H9 (cell line): Measurements from ENCODE around the gene PCDHB13. TPM values are rescaled to one million over a fixed set of nuclear protein-coding genes. Genes with fewer than 3 reads are reported as not detected.

Source experiments
- DNase-seq: peaks from one replicate; pipeline ENCODE4 v3.0.0-alpha.2; 2017
- H2AFZ ChIP-seq: one replicate; pipeline ENCODE4 v1.6.1; 2013; ENCODE audit warnings: mild to moderate bottlenecking, low read length, control low read depth, moderate library complexity
- H2AK5ac ChIP-seq: 2 replicates; pipeline ENCODE4 v1.6.1; 2013; ENCODE audit warnings: low read length, control low read depth, mixed read lengths; ENCODE audit not compliant: insufficient read length
- H2BK120ac ChIP-seq: one replicate; pipeline ENCODE4 v1.6.1; 2013; ENCODE audit warnings: low read depth, mild to moderate bottlenecking, low read length, control low read depth, inconsistent platforms; ENCODE audit not compliant: poor library complexity, severe bottlenecking
- H2BK12ac ChIP-seq: 2 replicates; pipeline ENCODE4 v1.6.1; 2013; ENCODE audit warnings: low read length, control low read depth, mixed read lengths, low read depth; ENCODE audit not compliant: insufficient read length
- H2BK15ac ChIP-seq: 2 replicates; pipeline ENCODE4 v1.6.1; 2013; ENCODE audit warnings: low read depth, low read length, control low read depth
- H2BK20ac ChIP-seq: one replicate; pipeline ENCODE4 v1.6.1; 2013; ENCODE audit warnings: low read depth, mild to moderate bottlenecking, low read length, control low read depth, inconsistent platforms; ENCODE audit not compliant: poor library complexity, severe bottlenecking
- H2BK5ac ChIP-seq: 2 replicates; pipeline ENCODE4 v1.6.1; 2013; ENCODE audit warnings: low read length, control low read depth, mixed read lengths; ENCODE audit not compliant: insufficient read length
- H3K14ac ChIP-seq: 2 replicates; pipeline ENCODE4 v1.6.1; 2013; ENCODE audit warnings: low read length, control low read depth; ENCODE audit not compliant: insufficient read depth
- H3K18ac ChIP-seq: 2 replicates; pipeline ENCODE4 v1.6.1; 2013; ENCODE audit warnings: low read depth, mild to moderate bottlenecking, mixed read lengths, low read length, control low read depth; ENCODE audit not compliant: insufficient read length
- H3K23ac ChIP-seq: 2 replicates; pipeline ENCODE4 v1.6.1; 2013; ENCODE audit warnings: low read length, control low read depth, mixed read lengths, low read depth; ENCODE audit not compliant: insufficient read length
- H3K23me2 ChIP-seq: 2 replicates; pipeline ENCODE4 v1.6.1; 2013; ENCODE audit warnings: low read depth, mild to moderate bottlenecking, mixed read lengths, low read length, control low read depth; ENCODE audit not compliant: insufficient read length, poor library complexity, severe bottlenecking
- H3K27ac ChIP-seq: 2 replicates; pipeline ENCODE4 v1.5.1; 2013; ENCODE audit warnings: low read length, control low read depth, mixed read lengths, low read depth; ENCODE audit not compliant: insufficient read length
- H3K27me3 ChIP-seq: 2 replicates; pipeline ENCODE4 v1.6.1; 2013; ENCODE audit warnings: low read length, control low read depth, inconsistent platforms; ENCODE audit not compliant: insufficient read depth
- H3K4ac ChIP-seq: 2 replicates; pipeline ENCODE4 v1.6.1; 2013; ENCODE audit warnings: low read depth, mild to moderate bottlenecking, control low read depth, inconsistent platforms, low read length, moderate library complexity
- H3K4me1 ChIP-seq: 2 replicates; pipeline ENCODE4 v1.6.1; 2013; ENCODE audit warnings: low read length, control low read depth, inconsistent platforms; ENCODE audit not compliant: insufficient read depth
- H3K4me2 ChIP-seq: 2 replicates; pipeline ENCODE4 v1.6.1; 2013; ENCODE audit warnings: low read length, control low read depth, mixed read lengths; ENCODE audit not compliant: insufficient read length, insufficient read depth
- H3K56ac ChIP-seq: 2 replicates; pipeline ENCODE4 v1.6.1; 2013; ENCODE audit warnings: low read depth, mild to moderate bottlenecking, mixed read lengths, low read length, control low read depth; ENCODE audit not compliant: insufficient read length
- H3K79me1 ChIP-seq: 2 replicates; pipeline ENCODE4 v1.6.1; 2013; ENCODE audit warnings: low read depth, mild to moderate bottlenecking, moderate library complexity, low read length, control low read depth, inconsistent platforms; ENCODE audit not compliant: insufficient read depth, poor library complexity, severe bottlenecking
- H3K79me2 ChIP-seq: 2 replicates; pipeline ENCODE4 v1.6.1; 2013; ENCODE audit warnings: low read length, control low read depth, inconsistent platforms; ENCODE audit not compliant: insufficient read depth
- H3K9ac ChIP-seq: 2 replicates; pipeline ENCODE4 v1.6.1; 2013; ENCODE audit warnings: low read length, control low read depth, mixed read lengths; ENCODE audit not compliant: insufficient read length; ENCODE audit errors: extremely low read depth
- H3K9me3 ChIP-seq: one replicate; pipeline ENCODE4 v1.6.1; 2013; ENCODE audit warnings: low read depth, low read length, inconsistent platforms; ENCODE audit not compliant: control insufficient read depth
- H3T11ph ChIP-seq: one replicate; pipeline ENCODE4 v1.6.1; 2013; ENCODE audit warnings: mild to moderate bottlenecking, low read length, control low read depth, inconsistent platforms
- H4K20me1 ChIP-seq: one replicate; pipeline ENCODE4 v1.6.1; 2013; ENCODE audit not compliant: control insufficient read depth, insufficient read length, insufficient read depth
- H4K5ac ChIP-seq: 2 replicates; pipeline ENCODE4 v1.6.1; 2013; ENCODE audit warnings: low read depth, mild to moderate bottlenecking, mixed read lengths, low read length, control low read depth; ENCODE audit not compliant: insufficient read length
- H4K8ac ChIP-seq: replicated peaks from 2 replicates; pipeline ENCODE4 v1.6.1; 2013; ENCODE audit warnings: low read length, control low read depth, mixed read lengths, low read depth; ENCODE audit not compliant: insufficient read length
- H4K91ac ChIP-seq: 2 replicates; pipeline ENCODE4 v1.6.1; 2013; ENCODE audit warnings: low read depth, mild to moderate bottlenecking, moderate library complexity, mixed read lengths, low read length, control low read depth; ENCODE audit not compliant: insufficient read length
- H3K27ac Mint-ChIP-seq, 3 experiments: 2 replicates in 2 of 3; 3 replicates in 1 of 3; pipeline ENCODE4 v1.8.0; 2020 to 2021; ENCODE audit warnings: mixed read lengths in 3 of 3, mild to moderate bottlenecking in 1 of 3, moderate library complexity in 1 of 3
- H3K27me3 Mint-ChIP-seq: 2 replicates; pipeline ENCODE4 v1.8.0; 2021; ENCODE audit warnings: low read depth, mild to moderate bottlenecking, moderate library complexity, mixed read lengths
- H3K36me3 Mint-ChIP-seq, 3 experiments: 2 replicates in 2 of 3; 3 replicates in 1 of 3; pipeline ENCODE4 v1.8.0; 2020 to 2021; ENCODE audit warnings: low read depth in 3 of 3, mixed read lengths in 3 of 3; ENCODE audit not compliant: insufficient read depth in 1 of 3
- H3K4me1 Mint-ChIP-seq, 2 experiments: 2 replicates each; pipeline ENCODE4 v1.8.0; 2020; ENCODE audit warnings: mixed read lengths in 2 of 2
- H3K4me3 Mint-ChIP-seq, 2 experiments: 2 replicates in 1 of 2; 3 replicates in 1 of 2; pipeline ENCODE4 v1.8.0; 2020 to 2021; ENCODE audit warnings: mild to moderate bottlenecking in 2 of 2, mixed read lengths in 2 of 2, moderate library complexity in 1 of 2
- H3K9me3 Mint-ChIP-seq, 2 experiments: 2 replicates in 1 of 2; 3 replicates in 1 of 2; pipeline ENCODE4 v1.8.0; 2020; ENCODE audit warnings: mild to moderate bottlenecking in 2 of 2, mixed read lengths in 2 of 2, moderate library complexity in 1 of 2
- CTCF ChIP-seq: fragments of 200-600 bp; sonication (generic); conservative IDR thresholded peaks from 3 replicates; pipeline ENCODE4 v1.8.0; 2021; ENCODE audit warnings: antibody characterized with exemption, mild to moderate bottlenecking
- WGBS: extraction: QIAGEN DNeasy Blood & Tissue Kit; methylation state at CpG from one replicate; pipeline ENCODE4 v1.1.7; 2013; ENCODE audit warnings: missing lambda C conversion rate, low lambda C conversion rate, mixed read lengths; ENCODE audit not compliant: insufficient read length; ENCODE audit errors: extremely low coverage; 5-methylcytosine and 5-hydroxymethylcytosine counted together
- total RNA-seq: library from RNA; stranded (reverse); gene quantifications from 2 replicates; pipeline ENCODE4 v1.2.1, GENCODE V29; 2021

PCDHB13 gene
- total RNA-seq, 1 experiment from 2014 or later: 1.7 TPM

GRCh38 chr5:141241496-141241895 lies 27.8 kb downstream of the PCDHB13 start:
- Mint-ChIP-seq H3K9me3 (peaks cover 55 to 75% of the 10 kb centered on the region in 2 experiments), H3K27me3 (peaks cover under 1% of the 10 kb centered on the region; the same call in 1 of the 2 replicates), H3K36me3 (peaks cover 14 to 38% (median 17%) of the 10 kb centered on the region in 3 experiments)

More at GRCh38 chr5:141241496-141241895, 27.8 kb downstream of the PCDHB13 start:
- no peak overlapping the region for H3K4me2 ChIP-seq
- H3K4me1 ChIP-seq: no peaks in the 10 kb centered on the region
- H3T11ph ChIP-seq: no peak overlapping the region
- Mint-ChIP-seq H3K4me1 (peaks cover 0 to 14% of the 10 kb centered on the region in 2 experiments; a peak in 2 of 4 replicates), H3K27ac (no peak overlapping the region), H3K4me3 (no peak overlapping the region)
- no peak overlapping the region for H3K4ac ChIP-seq
- no peak overlapping the region for H3K14ac ChIP-seq
- H2BK20ac ChIP-seq: no peak overlapping the region
- H3K23ac ChIP-seq: no peak overlapping the region
- no peak overlapping the region for H2BK120ac ChIP-seq
- H3K9me3 ChIP-seq: no peaks in the 10 kb centered on the region
- no peak for DNase-seq
- H2AFZ ChIP-seq: no peak overlapping the region
- no peaks in the 10 kb centered on the region for H3K79me2 ChIP-seq
- no peaks in the 10 kb centered on the region for H4K20me1 ChIP-seq
- H2BK12ac ChIP-seq: no peak overlapping the region
- no peaks in the 10 kb centered on the region for H3K27me3 ChIP-seq
- H3K79me1 ChIP-seq: no peaks in the 10 kb centered on the region
- no peak overlapping the region for H4K91ac ChIP-seq
- H3K9ac ChIP-seq: no peak overlapping the region
- no peak overlapping the region for H3K56ac ChIP-seq
- no peak overlapping the region for H2BK5ac ChIP-seq
- TF ChIP-seq CTCF: no peak
- no peak overlapping the region for H4K5ac ChIP-seq
- no peak overlapping the region for H3K27ac ChIP-seq
- no peak overlapping the region for H3K18ac ChIP-seq
- H3K23me2 ChIP-seq: peaks cover 4% of the 10 kb centered on the region
- H4K8ac ChIP-seq: no peak overlapping the region
- no peak overlapping the region for H2AK5ac ChIP-seq
- WGBS: no CpG with 5 or more reads among the region's 43 CpGs
- no peak overlapping the region for H2BK15ac ChIP-seq
